Raji (cell line): ENCODE results near the gene SCGB2B2.

Source experiments
- POLR2A ChIP-seq: IDR thresholded peaks from 2 replicates; pipeline ENCODE4 v1.6.1; 2011; ENCODE audit warnings: low read depth, low read length, control low read depth; ENCODE audit not compliant: insufficient read depth

Gene SCGB2B2

DNA sequence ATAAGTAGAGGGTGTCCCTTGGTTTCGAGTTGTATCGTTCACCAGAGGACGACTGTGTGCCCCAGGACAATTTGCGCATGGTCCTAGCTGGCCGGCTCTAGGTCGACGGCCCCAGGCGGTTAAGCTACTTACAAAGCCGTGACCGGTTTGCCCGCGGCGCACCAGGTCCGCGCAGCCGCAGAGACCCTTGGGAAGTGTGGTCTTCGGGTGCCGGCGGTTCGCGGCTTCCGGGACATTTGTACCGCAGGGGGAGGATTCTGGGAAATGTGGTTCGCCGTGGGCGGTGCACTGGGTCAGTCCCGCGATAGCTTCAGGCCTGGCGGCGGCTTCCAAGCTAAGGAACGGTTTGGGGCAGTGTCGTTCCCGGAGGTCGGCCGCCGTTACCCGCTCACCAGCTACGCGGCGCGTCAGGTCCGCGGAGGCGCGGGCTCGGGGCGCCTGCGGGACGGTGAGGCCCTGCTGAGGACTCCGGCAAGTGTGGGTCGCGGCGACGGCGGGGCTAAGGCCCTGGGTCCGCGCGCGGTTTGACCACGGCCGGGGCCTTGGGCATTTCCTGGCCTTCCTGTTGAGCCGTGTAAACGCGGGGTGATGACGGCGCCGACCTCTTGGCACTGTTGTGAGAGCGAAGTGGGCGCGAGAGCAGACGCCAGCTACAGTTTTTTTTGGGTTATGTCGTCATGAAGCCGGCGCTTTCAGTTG lies 576 bp upstream of the SCGB2B2 start, which contains the start of gene ZNF302:
ZNF302 (plus strand) TSS at position 293 of the 699 bp plus-strand sequence. CDS start 1,127 bp downstream, outside the sequence.
- TF ChIP-seq POLR2A: no peak

DNA sequence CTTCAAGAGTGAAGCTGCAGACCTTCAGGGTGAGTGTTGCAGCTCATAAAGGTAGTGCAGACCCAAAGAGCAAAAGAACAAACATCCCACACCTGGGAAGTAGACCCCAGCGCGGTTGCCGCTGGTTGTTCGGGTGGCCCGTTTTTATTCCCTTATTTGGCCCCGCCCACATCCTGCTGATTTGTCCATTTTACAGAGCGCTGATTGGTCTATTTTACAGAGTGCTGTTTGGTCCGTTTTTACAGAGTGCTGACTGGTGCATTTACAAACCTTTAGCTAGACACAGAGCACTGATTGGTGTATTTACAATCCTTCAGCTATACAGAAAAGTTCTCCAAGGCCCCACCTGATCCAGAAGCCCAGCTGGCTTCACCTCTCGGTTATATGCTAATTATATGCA lies 1.0 kb downstream of the SCGB2B2 start:
- no peak for TF ChIP-seq POLR2A

DNA sequence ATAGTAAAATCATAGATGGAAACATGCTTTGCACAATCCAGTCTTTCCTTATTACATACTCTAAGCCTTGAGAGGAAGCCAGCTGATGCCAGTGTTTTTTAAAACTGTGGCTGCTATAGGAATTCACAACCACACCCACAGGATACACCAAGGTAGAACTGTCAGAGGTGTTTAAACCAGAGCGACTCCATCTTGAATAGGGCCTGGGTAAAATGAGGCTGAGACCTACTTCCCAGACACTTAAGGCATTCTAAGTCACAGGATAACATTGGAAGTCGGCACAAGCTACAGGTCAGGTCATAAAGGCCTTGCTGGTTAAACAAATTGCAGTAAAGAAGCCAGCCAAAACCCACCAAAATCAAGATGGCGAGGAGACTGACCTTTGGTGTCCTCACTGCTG lies 1.7 kb downstream of the SCGB2B2 start:
- TF ChIP-seq POLR2A: no peak

DNA sequence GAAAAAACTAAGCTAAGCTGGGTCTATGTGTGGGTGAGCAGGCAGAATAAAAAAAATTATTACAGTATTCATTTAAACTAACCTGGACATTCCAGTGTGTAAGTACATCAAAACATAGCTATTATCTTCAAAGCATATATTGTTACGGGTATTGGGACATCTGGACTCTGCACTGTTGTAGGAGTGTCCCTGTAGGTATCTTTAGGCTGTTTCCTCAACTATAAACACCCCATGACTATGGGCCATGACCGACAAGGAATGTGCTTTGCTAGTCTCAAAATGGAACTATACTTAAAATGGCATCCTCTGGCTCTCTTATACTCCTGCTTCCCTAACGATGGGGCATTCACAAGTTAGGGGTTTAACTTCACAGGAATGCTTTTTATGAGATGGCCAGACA lies 3.4 kb downstream of the SCGB2B2 start:
- TF ChIP-seq POLR2A: no peak

DNA sequence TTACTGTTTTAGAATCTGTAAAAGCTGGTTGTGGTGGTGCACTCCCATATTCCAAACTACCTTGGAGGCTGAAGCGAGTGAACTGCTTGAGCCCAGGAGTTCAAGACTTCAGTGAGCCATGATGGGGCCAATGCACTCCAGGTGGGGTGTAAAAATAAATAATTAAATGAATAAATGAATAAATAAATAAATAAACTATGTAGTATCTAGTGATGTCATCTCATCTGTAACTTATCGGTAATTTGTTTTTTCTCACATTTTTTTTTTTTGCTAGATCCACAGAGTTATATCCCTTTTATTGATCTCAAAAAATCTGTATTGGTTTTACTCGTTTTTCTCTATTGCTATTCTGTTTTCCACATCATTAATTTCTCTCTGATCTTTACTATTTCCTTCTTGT lies 5.0 kb downstream of the SCGB2B2 start:
- TF ChIP-seq POLR2A: no peak

DNA sequence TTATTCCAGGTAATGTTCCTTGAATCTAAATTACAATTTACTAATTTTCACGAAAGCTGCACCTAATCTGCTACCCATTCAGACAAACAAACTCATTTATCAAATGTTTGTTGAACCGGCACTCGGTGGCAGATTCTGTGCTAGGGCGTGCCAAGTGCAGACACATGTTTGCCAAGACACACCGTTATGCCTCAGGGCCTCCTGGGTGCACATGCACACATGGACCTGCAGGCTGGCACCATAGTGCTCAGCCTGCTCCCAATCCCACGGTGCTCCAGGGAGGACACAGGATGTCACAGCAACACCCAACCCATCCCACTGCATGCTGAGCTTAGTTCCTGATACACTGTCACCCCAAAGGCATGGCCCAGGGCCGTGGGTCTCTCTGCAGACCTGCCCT lies 7.7 kb downstream of the SCGB2B2 start:
- TF ChIP-seq POLR2A: no peak

DNA sequence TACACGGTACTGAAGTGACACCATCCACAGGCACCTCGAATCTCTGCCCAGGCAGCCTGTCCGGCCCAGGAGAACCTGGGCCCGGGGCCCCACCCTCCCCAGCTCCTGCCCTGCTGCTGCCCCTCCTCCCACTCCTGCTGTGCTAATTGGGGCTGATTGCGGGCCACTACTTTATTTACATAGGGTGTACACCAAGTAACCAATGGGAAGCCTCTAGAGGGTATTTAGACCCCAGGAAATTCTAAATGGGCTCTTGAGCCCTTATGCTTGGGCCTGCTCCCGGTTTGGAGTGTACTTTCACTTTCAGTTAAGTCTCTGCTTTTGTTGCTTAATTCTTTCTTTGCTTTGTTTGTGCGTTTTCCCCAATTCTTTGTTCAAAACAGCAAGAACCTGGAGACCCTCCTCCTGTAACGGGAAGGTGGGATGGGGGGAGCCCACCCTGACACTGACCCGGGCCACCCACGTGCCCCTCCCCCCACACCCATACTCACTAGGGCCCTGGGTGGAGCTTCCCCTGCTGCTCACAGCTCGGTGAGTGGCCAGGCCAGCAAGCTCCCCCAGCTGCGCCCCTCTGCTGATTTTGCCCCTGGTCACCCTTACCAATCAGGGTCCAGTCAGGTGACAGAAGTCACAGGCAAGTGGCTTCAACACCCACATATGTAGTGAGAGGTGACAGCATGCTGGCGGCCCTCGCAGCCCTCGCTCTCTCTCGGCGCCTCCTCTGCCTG lies 9.4 kb downstream of the SCGB2B2 start:
- no peak for TF ChIP-seq POLR2A

DNA sequence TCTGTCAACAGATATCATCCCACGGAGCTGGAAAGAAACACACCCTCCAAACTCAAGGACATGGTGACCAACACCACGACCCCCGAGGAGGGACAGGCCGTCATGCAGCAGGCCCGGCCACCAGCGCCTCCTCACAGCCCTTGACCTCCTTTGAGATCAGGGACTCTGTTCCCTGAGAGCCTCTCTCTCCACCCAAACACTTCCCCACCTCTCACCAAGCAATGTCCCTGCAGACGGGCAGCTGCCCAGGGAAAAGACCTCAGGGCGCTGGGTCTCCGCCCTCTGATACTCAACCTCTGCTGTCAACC lies 10.0 kb downstream of the SCGB2B2 start:
- TF ChIP-seq POLR2A: no peak

DNA sequence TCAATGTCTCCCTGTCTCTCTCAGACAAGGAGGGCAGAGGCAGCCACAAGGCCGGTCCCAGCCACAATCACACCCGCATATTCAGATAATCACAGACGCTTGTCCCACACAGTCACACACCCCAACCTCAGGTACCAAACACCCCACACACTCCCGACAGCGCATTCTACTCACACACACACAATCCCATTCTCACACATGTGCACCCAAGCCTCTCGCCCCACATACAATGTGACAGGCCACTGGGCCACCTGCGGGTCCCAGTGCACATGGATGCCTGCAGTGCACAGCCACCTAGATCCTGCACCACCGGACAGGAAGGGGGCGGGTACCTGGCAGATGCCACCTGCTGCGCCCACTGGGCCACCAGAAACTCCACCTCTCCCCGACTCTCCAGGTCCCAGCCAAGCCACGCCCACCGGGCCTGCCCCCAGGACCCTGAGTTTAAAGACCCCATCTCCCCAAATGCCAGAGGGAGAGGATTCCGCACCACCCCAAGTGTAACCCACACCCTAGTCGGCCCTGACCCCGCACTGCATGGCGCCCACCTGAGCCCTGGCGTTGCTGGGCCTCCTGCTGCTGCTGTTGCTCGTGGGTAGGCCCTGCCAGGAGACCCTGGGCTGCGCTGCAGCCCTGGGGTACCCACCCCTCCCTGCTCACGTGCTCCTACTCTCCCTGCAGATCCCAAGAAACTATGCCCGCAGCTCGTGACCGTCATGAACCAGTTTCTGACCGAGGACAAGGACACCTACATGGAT lies 10.6 kb downstream of the SCGB2B2 start:
- no peak for TF ChIP-seq POLR2A

DNA sequence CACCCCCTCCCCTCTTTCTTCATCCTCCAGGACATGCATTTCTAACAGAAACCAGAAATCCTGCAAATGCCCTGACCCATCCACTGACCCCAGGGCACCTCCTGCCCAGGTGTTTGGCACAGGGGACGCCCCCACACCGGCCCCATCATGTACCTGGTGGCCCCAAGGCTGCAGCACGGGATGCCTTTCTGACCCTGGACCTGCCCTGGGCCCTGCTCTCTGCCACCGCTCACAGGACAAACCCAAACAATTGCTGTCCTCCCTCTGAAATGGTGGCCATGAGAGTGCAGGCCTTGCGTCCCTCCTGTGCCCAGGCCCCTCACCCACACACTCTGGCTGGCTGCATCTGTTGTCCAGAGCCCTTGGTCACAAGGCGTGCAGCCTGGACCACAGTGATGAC lies 12.1 kb downstream of the SCGB2B2 start:
- no peak for TF ChIP-seq POLR2A

DNA sequence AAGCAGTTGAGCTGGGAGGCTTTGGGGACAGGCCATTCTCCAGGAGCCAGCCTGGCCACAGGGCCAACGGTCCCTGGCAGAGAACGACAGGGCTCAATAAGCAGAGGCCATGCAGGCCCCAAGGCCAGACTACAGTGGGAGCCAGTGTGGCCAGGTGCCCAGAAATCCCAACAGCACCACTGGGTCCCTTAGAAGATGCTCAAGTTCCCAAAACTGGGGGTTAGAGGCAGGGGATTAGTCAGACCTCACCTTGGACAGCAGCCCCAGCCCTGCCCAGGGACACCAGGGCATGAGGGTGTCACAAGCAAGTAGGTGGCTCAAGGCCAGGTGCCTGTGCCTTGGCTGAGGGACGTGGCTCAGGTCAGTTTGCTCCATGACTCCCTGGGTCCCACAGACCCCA lies 12.8 kb downstream of the SCGB2B2 start:
- TF ChIP-seq POLR2A: no peak

DNA sequence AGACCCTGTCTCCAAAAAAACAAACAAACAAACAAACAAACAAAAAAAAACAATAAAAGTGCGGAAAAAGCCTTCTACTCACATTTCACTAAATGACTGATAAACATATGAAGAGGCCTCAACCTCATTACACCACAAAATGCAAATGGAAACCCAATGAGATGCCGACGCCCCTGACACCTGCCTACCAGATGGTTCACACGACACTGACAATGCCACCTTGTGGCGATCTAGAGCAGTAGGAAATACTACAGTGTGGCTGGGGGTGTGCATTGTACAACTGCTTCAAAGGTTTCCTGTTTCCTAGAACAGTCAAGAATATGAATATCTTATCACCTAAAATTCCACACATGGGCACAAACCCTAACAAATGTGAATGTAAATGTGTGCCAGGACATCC lies 14.0 kb downstream of the SCGB2B2 start:
- TF ChIP-seq POLR2A: no peak

DNA sequence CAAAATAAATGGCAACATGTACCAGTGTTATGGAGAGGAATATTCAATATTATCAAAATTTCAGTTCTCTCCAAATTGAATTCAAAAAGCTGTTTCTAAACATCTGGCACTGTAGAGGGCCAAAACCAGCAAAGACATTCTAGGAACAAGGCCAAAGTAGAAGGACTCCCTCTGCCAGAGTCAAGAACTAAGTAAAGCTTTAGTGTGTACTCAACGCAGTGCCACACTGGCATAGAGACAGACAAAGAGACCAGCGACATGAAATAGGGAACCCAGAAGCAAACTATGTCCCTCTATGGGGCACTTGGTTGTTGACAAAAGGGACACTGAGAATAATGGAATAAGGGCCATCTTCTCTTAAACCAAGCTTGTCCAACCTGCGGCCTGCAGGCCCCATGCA lies 15.6 kb downstream of the SCGB2B2 start:
- no peak for TF ChIP-seq POLR2A

DNA sequence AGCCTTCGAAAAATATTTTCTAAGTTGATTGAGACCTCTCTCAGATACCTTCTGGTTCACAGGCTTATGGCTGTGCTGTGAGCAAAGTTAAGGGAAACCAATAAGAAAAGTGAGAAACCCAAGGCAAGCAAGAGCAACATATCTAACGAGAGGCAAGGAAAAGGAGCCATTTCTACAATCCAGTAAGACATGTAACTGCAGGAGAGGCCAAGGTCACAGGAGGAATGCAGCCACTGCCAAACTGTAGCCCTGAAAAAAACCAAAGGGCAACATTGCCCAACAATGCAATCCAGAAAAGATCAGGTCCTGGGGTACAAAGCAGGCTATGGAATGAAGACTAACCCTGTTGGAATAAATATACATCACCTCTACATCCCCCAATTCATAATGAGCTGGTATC lies 21.3 kb downstream of the SCGB2B2 start:
- TF ChIP-seq POLR2A: no peak

DNA sequence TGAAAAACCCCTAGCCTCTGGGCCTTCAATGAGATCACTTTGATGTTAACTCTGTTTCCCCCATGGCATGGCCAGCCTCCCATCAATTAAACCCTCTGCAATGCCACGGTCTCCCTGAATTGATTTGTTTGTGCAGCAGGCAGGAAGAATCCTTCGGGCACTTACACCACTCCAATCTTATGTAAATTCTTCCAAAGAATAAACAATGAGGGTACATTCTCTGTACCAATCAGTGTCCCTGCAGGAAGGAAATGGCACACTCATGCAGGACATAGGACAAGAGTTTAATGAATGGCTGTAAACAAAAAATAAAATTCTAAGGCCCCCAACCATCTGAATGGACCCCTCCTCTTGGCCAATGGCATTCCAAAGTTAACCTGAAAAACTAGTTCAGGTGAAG lies 22.2 kb downstream of the SCGB2B2 start:
- no peak for TF ChIP-seq POLR2A

DNA sequence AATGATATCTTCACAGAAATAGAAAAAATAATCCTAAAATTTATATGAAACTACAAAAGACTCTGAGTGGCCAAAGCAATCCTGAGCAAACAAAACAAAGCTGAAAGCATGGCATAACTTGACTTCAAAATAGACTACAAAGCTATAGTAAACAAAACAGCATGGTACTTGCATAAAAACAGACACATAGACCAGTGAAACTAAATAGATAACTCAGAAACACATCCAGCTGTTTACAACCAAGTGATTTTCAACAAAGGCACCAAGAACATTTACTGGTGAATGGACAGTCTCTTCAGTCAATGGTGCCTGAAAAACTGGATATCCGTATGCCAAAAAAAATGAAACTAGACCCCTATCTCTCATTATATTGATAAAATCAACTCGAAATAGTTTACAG lies 25.2 kb downstream of the SCGB2B2 start:
- no peak for TF ChIP-seq POLR2A
